Upper lobe of right lung (tissue), 1 donor: ENCODE data around the gene RNH1. TPM values are rescaled to one million over a fixed set of nuclear protein-coding genes. Genes with fewer than 3 reads are reported as not detected.

ENCODE experiments used
- ATAC-seq: fragments of 200-7000 bp; cut with Tn5 transposase; one replicate; pipeline ENCODE4 v1.9.1; 2020; ENCODE audit warnings: mild to moderate bottlenecking, moderate library complexity
- DNase-seq: peaks from one replicate; pipeline ENCODE4 v3.0.0-alpha.2; 2020
- H3K27ac ChIP-seq: fragments of 200-600 bp; one replicate; pipeline ENCODE4 v1.8.0; 2022
- H3K27me3 ChIP-seq: fragments of 200-600 bp; one replicate; pipeline ENCODE4 v1.8.0; 2022; ENCODE audit warnings: mild to moderate bottlenecking
- H3K36me3 ChIP-seq: fragments of 200-600 bp; one replicate; pipeline ENCODE4 v1.8.0; 2022
- H3K4me1 ChIP-seq: fragments of 200-600 bp; one replicate; pipeline ENCODE4 v1.8.0; 2022
- H3K4me3 ChIP-seq: fragments of 200-600 bp; one replicate; pipeline ENCODE4 v1.8.0; 2022; ENCODE audit warnings: mild to moderate bottlenecking
- H3K9me3 ChIP-seq: fragments of 200-600 bp; one replicate; pipeline ENCODE4 v1.8.0; 2022
- CTCF ChIP-seq: fragments of 200-600 bp; IDR thresholded peaks from one replicate; pipeline ENCODE4 v1.8.0; 2022; ENCODE audit warnings: antibody characterized with exemption
- intact Hi-C: fragments of 100-400 bp; cut with DNase I; formaldehyde crosslinking; loops from one replicate; pipeline ENCODE4 v1.11.0; 2022
- total RNA-seq: library from RNA; stranded (reverse); fragmentation: NEBNext Ultra II Directional; extraction: Animal tissue kit (Norgen Biotek cat#: 25700); gene quantifications from one replicate; pipeline ENCODE4 v1.2.1, GENCODE V29; 2021
- donor health status: DM: no; HTN: yes; CAD: no; lungs with severe emphysema.

Gene RNH1
- total RNA-seq, 1 donor from 2014 or later, result 245 TPM

- DNase-seq (no peak), ATAC-seq (no peak)
- Histone ChIP-seq H3K36me3 (peaks cover 46% of the 10 kb centered on the region), H3K4me3 (no peak overlapping the region), H3K27ac (no peak overlapping the region), H3K9me3 (no peaks in the 10 kb centered on the region), H3K27me3 (no peaks in the 10 kb centered on the region), H3K4me1 (no peaks in the 10 kb centered on the region)
- no peak for TF ChIP-seq CTCF
- intact Hi-C loops, result no loop called here
Observed at GRCh38 chr11:490930-491260, 16.1 kb downstream of the RNH1 start.

- no peak overlapping the region for H3K4me3 ChIP-seq
- no peaks in the 10 kb centered on the region for H3K27me3 ChIP-seq
- peaks cover 40% of the 10 kb centered on the region for H3K36me3 ChIP-seq
- peak; percentile 63 for DNase-seq
- H3K4me1 ChIP-seq, result no peaks in the 10 kb centered on the region
- no peak for ATAC-seq
- no peaks in the 10 kb centered on the region for H3K9me3 ChIP-seq
- intact Hi-C loops, result no loop called here
- no peak overlapping the region for H3K27ac ChIP-seq
- TF ChIP-seq CTCF, result no peak
Observed at GRCh38 chr11:490186-490929, 16.7 kb downstream of the RNH1 start.

- ATAC-seq (no peak), DNase-seq (no peak)
- H3K36me3 ChIP-seq, result peaks cover 34% of the 10 kb centered on the region
- no peak overlapping the region for H3K4me3 ChIP-seq
- H3K4me1 ChIP-seq, result no peaks in the 10 kb centered on the region
- H3K27ac ChIP-seq, result no peak overlapping the region
- H3K27me3 ChIP-seq, result no peaks in the 10 kb centered on the region
- H3K9me3 ChIP-seq, result no peaks in the 10 kb centered on the region
- intact Hi-C loops, result no loop called here
- TF ChIP-seq CTCF, result no peak
Observed at GRCh38 chr11:489610-490185, 17.3 kb downstream of the RNH1 start.

- Histone ChIP-seq H3K27me3 (no peaks in the 10 kb centered on the region), H3K27ac (no peak overlapping the region), H3K4me3 (no peak overlapping the region), H3K4me1 (no peaks in the 10 kb centered on the region), H3K36me3 (peaks cover 27% of the 10 kb centered on the region), H3K9me3 (no peaks in the 10 kb centered on the region)
- ATAC-seq, result no peak
- no peak for TF ChIP-seq CTCF
- intact Hi-C loops, result no loop called here
- peak; percentile 63 for DNase-seq
Observed at GRCh38 chr11:488992-489391, 18.1 kb downstream of the RNH1 start.

GRCh38 chr11:488579-488978 lies 18.5 kb downstream of the RNH1 start:
- ATAC-seq (no peak), DNase-seq (no peak)
- intact Hi-C loops, result no loop called here
- Histone ChIP-seq H3K4me1 (no peaks in the 10 kb centered on the region), H3K36me3 (peaks cover 23% of the 10 kb centered on the region), H3K27ac (no peak overlapping the region), H3K27me3 (no peaks in the 10 kb centered on the region), H3K9me3 (no peaks in the 10 kb centered on the region), H3K4me3 (no peak overlapping the region)
- TF ChIP-seq CTCF, result no peak
